AG09319 (cell line): Measurements from ENCODE around the gene SLC28A1.

ENCODE experiments used
- DNase-seq: peaks from one replicate; pipeline ENCODE4 v3.0.0-alpha.2; 2010; ENCODE audit warnings: low read depth; ENCODE audit errors: extremely low read depth
- TF ChIP-seq, protein P1 (sequence below): IDR thresholded peaks from 2 replicates; pipeline ENCODE4 v1.5.1; 2011; ENCODE audit warnings: low read depth, mild to moderate bottlenecking, inconsistent platforms, low read length, moderate library complexity

Gene SLC28A1

DNA sequence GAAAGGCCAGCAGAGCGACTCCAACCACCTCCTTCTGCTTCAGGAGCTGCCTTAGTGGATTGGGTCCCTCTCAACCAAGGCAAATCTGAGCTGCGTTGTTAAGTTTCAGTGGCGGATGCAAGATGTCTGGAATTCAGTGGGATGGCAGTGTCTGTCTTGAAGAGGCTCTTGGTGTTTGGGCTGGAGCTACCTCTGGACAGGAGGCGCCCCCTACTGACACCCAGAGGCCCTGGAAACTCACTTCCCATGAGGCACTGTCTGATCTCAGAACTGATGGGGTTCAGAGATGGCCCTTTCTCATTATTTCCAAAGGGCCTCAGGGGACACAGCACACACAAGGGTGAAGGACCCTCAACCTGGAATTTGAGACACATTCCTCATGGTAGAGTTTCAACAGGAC, 6.0 kb upstream of the SLC28A1 start:
- DNase-seq: peak; percentile 10
- TF ChIP-seq, protein P1, sequence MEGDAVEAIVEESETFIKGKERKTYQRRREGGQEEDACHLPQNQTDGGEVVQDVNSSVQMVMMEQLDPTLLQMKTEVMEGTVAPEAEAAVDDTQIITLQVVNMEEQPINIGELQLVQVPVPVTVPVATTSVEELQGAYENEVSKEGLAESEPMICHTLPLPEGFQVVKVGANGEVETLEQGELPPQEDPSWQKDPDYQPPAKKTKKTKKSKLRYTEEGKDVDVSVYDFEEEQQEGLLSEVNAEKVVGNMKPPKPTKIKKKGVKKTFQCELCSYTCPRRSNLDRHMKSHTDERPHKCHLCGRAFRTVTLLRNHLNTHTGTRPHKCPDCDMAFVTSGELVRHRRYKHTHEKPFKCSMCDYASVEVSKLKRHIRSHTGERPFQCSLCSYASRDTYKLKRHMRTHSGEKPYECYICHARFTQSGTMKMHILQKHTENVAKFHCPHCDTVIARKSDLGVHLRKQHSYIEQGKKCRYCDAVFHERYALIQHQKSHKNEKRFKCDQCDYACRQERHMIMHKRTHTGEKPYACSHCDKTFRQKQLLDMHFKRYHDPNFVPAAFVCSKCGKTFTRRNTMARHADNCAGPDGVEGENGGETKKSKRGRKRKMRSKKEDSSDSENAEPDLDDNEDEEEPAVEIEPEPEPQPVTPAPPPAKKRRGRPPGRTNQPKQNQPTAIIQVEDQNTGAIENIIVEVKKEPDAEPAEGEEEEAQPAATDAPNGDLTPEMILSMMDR: peak; percentile 71

DNA sequence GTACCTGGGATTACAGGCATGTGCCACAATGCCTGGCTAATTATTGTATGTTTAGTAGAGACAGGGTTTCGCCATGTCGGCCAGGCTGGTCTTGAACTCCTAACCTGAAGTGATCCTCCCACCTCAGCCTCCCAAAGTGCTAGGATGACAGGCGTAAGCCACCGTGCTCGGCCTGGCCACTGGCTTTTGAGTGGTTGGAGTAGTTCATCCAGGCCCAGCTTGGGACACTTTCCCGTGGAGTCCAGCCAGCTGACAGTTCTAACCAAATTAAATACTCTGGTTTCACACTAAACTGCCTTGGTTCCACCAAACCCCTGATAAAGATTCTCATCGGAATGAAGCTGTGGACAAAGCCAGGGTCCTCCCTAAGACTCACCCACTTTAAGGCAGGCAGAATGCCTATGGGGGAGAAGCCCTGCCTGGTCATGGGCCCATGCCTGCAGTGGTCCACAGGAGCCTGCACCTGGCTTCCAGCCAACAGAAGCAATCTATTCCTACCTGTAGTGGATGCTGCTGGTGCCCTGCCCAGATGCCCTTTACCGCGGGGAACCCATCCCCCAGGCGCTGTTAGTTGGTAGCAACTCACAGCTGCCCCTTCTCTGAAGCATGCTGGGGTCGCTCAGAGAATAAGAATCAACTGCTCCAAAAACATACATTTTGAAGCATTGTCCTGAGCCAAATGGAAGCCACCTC, 5.2 kb upstream of the SLC28A1 start:
- TF ChIP-seq, protein P1: no peak
- DNase-seq: no peak

DNA sequence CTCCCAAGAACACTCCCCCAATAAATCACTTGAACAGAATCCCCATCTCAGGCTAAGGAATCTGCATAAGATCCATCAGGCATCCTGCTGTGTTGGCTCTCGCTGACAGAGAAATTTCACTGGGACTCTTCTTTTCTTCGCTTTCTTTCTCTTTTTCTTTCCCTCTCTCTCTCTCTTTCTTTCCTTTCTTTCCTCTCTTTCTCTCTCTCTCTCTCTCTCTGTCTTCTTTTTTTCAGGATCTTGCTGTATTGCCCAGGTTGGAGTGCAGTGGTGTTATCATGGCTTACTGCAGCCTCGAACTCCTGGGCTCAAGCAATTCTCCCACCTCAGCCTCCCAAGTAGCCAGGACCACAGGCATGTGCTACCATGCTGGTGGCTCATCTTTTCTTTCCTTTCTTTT, 4.5 kb upstream of the SLC28A1 start:
- no peak for DNase-seq
- TF ChIP-seq, protein P1: no peak

DNA sequence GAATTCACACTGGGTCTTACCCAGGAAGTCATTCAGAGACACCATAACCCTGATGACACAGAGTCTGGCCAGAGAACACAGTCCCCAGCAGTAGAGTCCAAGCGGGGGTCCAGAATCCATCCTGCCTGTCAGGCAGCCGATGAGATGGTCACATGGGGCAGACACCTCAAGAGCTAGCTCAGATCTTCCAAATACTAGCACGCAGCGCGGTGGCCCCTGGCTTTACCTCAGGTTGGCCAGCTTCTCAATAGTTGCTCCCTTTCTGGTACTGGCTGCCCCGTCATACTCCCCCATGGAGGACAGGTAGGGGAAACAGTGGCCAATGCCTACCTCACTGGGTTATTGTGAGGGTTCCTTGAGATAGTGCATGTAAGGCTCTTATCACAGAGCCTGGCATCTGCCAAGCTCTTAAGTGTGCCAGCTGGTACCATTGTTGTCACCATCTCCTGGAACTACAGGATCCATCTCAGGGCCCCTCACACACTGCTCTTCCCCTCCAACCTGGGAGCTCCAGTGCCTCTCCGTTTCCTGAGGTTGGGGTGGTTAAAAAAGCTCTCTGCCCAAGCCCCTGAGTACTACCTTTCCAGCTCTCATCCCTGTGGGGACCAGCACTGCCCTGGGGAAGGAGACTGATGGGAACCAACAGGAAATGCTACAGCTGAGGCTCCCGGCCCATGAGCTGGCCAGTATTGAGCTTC, 3.5 kb upstream of the SLC28A1 start:
- TF ChIP-seq, protein P1: no peak
- DNase-seq: no peak

DNA sequence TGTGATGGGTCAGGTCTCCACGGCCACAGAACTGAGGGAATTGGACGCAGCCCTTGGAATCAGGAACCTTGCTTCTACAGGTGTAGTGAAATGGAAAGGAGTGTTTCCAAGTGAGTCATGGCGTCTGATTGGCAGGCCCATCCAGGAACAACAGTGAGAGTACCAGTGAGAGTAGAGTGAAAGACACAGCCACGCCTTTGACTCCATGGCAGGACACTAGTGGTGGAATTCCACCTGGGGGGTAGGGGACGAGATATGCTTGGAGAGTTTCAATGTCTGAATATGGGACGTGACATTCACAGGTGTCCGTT, 3.0 kb upstream of the SLC28A1 start:
- TF ChIP-seq, protein P1: no peak

DNA sequence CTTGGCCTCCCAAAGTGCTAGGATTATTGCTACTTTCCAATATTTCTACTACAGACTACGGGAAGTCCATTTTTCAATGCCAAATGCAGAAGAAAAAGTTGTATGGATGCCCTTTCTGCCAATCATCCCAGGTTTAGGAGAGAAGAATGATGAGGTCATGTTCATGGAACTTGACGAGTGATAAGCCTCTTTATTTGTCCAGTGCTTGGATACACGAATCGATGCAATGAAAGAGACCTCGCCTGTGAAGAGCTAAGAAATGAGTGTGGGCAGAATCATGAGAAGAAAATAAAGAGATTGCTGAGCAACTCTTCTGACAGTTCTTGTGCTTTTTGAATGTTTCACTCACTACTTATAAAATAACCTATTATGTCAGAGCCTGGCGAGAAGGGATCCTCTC, 996 bp upstream of the SLC28A1 start:
- TF ChIP-seq, protein P1: no peak
- DNase-seq: no peak

More for the DNA sequence above, 3.0 kb upstream of the SLC28A1 start:
- no peak for DNase-seq

DNA sequence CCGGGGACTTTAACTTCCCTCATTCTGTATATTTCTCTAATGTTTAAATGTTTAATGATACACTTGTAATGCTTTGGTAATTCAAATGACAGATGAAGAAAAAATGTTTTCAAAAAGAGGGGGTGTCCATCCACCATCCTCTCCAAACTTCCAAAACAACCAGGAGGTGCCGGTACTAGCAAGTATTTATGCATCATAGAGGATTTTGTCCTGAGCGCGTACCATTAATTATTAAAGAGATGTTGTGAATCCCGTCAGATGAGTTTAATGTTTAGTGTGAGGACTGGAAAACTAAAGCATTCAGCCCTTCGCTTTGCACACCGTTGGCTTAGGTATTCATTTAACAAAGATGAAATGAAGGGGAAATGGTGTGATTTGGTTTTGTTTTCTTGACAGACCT, 1.3 kb downstream of the SLC28A1 start:
- DNase-seq: no peak
- TF ChIP-seq, protein P1: no peak
